ENCODE results near the gene LDHD. TPM values are rescaled to one million over a fixed set of nuclear protein-coding genes. Genes with fewer than 3 reads are reported as not detected.

The LDHD gene
- total RNA-seq, 4 donors from 2014 or later: 27.8 to 54.5 (median 44.2) TPM

- intact Hi-C loops (cut with DNase I; ENCODE audit: low total_unique reads): no loop called here
- peak overlapping the region; percentile 64 to 80 (median 68) for H3K27ac ChIP-seq
These were observed 18.4 kb downstream of the LDHD start for GRCh38 chr16:75097941-75098901.

GRCh38 chr16:75097191-75097761 lies 19.3 kb downstream of the LDHD start:
- no peaks in the 10 kb centered on the region for H3K36me3 ChIP-seq
- ATAC-seq (no peak), DNase-seq (no peak)
- no peaks in the 10 kb centered on the region for H3K9me3 ChIP-seq
- no peak overlapping the region for H3K4me3 ChIP-seq
- intact Hi-C loops (cut with DNase I; ENCODE audit: low total_unique reads): no loop called here
- TF ChIP-seq CTCF (IDR thresholded peaks at IDR 0.05 in 4 of 5, conservative IDR thresholded peaks at IDR 0.05 in 1 of 5): no peak
- no peak for TF ChIP-seq POLR2A (IDR thresholded peaks at IDR 0.05)
- H3K27ac ChIP-seq: peak overlapping the region; percentile 64 to 80 (median 68)
- in situ Hi-C loops (cut with MboI; ENCODE audit: low sequenced_read_pairs in 4 of 4): no loop called here
- H3K4me1 ChIP-seq: peaks cover 36 to 43% of the 10 kb centered on the region in 2 donors
- no peaks in the 10 kb centered on the region for H3K27me3 ChIP-seq

More at GRCh38 chr16:75097941-75098901, 18.4 kb downstream of the LDHD start:
- DNase-seq (peak in 1 of 2 donors; percentile 77), ATAC-seq (peak; percentile 45 to 84)
- Histone ChIP-seq H3K4me3 (no peak overlapping the region), H3K4me1 (peaks cover 36 to 41% of the 10 kb centered on the region in 2 donors), H3K27me3 (no peaks in the 10 kb centered on the region), H3K9me3 (no peaks in the 10 kb centered on the region), H3K36me3 (no peaks in the 10 kb centered on the region)
- in situ Hi-C loops (cut with MboI; ENCODE audit: low sequenced_read_pairs in 4 of 4): no loop called here
- TF ChIP-seq CTCF (IDR thresholded peaks at IDR 0.05 in 4 of 5, conservative IDR thresholded peaks at IDR 0.05 in 1 of 5): no peak
- no peak for TF ChIP-seq POLR2A (IDR thresholded peaks at IDR 0.05)

GRCh38 chr16:75096656-75097055 lies 19.9 kb downstream of the LDHD start:
- ATAC-seq (no peak), DNase-seq (no peak)
- no peaks in the 10 kb centered on the region for H3K36me3 ChIP-seq
- in situ Hi-C loops (cut with MboI; ENCODE audit: low sequenced_read_pairs in 4 of 4) (no loop called here), intact Hi-C loops (cut with DNase I; ENCODE audit: low total_unique reads) (no loop called here)
- H3K4me1 ChIP-seq: peaks cover 36 to 43% of the 10 kb centered on the region in 2 donors
- peak overlapping the region in 1 of 4 donors; percentile 22 for H3K27ac ChIP-seq
- no peaks in the 10 kb centered on the region for H3K27me3 ChIP-seq
- TF ChIP-seq POLR2A (IDR thresholded peaks at IDR 0.05) (no peak), CTCF (IDR thresholded peaks at IDR 0.05 in 4 of 5, conservative IDR thresholded peaks at IDR 0.05 in 1 of 5) (no peak)
- H3K4me3 ChIP-seq: no peak overlapping the region
- no peaks in the 10 kb centered on the region for H3K9me3 ChIP-seq

- no peak for ATAC-seq
- in situ Hi-C loops (cut with MboI; ENCODE audit: low sequenced_read_pairs in 4 of 4): no loop called here
- intact Hi-C loops (cut with DNase I; ENCODE audit: low total_unique reads): no loop called here
These were observed 21.4 kb downstream of the LDHD start for GRCh38 chr16:75095204-75095621.

More at GRCh38 chr16:75095204-75095621, 21.4 kb downstream of the LDHD start:
- no peaks in the 10 kb centered on the region for H3K36me3 ChIP-seq
- no peak overlapping the region for H3K27ac ChIP-seq
- H3K27me3 ChIP-seq: no peaks in the 10 kb centered on the region
- no peak for DNase-seq
- H3K4me1 ChIP-seq: peaks cover 33 to 41% of the 10 kb centered on the region in 2 donors
- TF ChIP-seq POLR2A (IDR thresholded peaks at IDR 0.05) (no peak), CTCF (IDR thresholded peaks at IDR 0.05 in 4 of 5, conservative IDR thresholded peaks at IDR 0.05 in 1 of 5) (no peak)
- no peaks in the 10 kb centered on the region for H3K9me3 ChIP-seq
- H3K4me3 ChIP-seq: no peak overlapping the region

Data from gastrocnemius medialis (tissue), 4 donors.